ENCODE data around the gene TENT4B.

- TF ChIP-seq POLR2AphosphoS5 (IDR thresholded peaks at IDR 0.05) = no peak
- TF ChIP-seq, protein P1, sequence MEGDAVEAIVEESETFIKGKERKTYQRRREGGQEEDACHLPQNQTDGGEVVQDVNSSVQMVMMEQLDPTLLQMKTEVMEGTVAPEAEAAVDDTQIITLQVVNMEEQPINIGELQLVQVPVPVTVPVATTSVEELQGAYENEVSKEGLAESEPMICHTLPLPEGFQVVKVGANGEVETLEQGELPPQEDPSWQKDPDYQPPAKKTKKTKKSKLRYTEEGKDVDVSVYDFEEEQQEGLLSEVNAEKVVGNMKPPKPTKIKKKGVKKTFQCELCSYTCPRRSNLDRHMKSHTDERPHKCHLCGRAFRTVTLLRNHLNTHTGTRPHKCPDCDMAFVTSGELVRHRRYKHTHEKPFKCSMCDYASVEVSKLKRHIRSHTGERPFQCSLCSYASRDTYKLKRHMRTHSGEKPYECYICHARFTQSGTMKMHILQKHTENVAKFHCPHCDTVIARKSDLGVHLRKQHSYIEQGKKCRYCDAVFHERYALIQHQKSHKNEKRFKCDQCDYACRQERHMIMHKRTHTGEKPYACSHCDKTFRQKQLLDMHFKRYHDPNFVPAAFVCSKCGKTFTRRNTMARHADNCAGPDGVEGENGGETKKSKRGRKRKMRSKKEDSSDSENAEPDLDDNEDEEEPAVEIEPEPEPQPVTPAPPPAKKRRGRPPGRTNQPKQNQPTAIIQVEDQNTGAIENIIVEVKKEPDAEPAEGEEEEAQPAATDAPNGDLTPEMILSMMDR (IDR thresholded peaks at IDR 0.05) = no peak
Measured at GRCh38 chr16:50144211-50144610, 8.9 kb upstream of the TENT4B start.

Measured in sigmoid colon (tissue), 4 donors.